K562 (cell line): ENCODE results near the gene CLPSL2.
A peak's percentile ranks its signal among the peaks of the same experiment; 100 is the strongest.

ENCODE experiments used
- JUN ChIP-seq, 2 experiments: sonication (generic) in 1 of 2; formaldehyde crosslinking in 1 of 2; IDR thresholded peaks; 2 replicates each; pipeline versions ENCODE4 v1.6.1 to v1.8.0; 2012 to 2022; ENCODE audit warnings: borderline replicate concordance in 2 of 2, mild to moderate bottlenecking in 2 of 2, improper control_type of control experiment in 1 of 2, low read depth in 1 of 2, low read length in 1 of 2, missing genetic modification reagents in 1 of 2
- U2AF2 ChIP-seq: fragments of 200-400 bp; formaldehyde crosslinking; optimal IDR thresholded peaks from 2 replicates; pipeline ENCODE3; 2017; ENCODE audit warnings: low read depth, mild to moderate bottlenecking, low read length
- ZC3H11A ChIP-seq: IDR thresholded peaks from 2 replicates; pipeline ENCODE4 v1.6.1; 2012; ENCODE audit warnings: low read depth, low read length, improper control_type of control experiment
- TF ChIP-seq, protein P1 (sequence below), 2 experiments: fragments of 450-650 bp in 1 of 2; sonication (generic) in 1 of 2; formaldehyde crosslinking in 1 of 2; IDR thresholded peaks; 2 replicates each; pipeline versions ENCODE4 v1.7.1 to v1.9.0; 2016 to 2022; ENCODE audit warnings: inconsistent platforms in 1 of 2, mild to moderate bottlenecking in 1 of 2, missing genetic modification reagents in 1 of 2

DNA sequence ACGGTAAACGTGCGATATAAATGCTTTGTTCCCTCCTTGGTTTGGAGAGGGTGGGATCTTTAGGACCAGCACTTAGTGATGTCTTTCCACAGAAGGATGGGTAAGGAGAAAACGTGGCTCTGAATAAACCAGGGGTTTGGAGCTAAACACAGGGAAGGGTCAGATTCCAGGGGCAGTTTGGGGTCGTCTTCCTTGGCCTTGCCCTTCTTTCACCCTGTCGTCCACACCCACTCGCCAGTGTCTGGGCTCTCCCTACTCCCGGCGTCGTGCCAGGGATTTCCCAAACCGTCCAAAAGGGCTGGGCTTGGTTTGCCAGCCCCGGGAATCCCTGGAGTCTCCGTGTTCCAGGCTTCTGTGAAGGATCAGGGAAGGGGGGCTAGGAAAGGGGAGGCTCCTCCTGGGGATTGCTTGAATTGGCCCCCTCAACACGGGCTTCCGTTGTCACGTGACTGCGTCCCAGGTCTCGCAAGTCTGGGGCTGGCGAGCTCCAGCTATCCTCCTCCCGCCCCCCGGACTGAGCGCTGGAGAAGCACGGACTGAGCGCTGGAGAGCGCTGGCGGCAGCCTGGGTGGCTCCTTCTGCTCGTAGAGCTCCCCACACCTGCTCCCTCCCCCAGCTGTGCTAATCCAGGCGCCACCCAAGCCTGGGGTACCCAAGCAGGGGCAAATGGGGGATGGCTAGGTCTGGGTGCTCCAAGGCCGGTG lies 49.0 kb upstream of the CLPSL2 start:
- TF ChIP-seq U2AF2, result no peak
- TF ChIP-seq JUN (IDR thresholded peaks at IDR 0.05; ENCODE audit: borderline replicate concordance, low read depth, low read length), result no peak
- no peak for TF ChIP-seq JUN (CRISPR knock-in tag; IDR thresholded peaks at IDR 0.05; ENCODE audit: borderline replicate concordance)
- TF ChIP-seq ZC3H11A, result no peak
- TF ChIP-seq, protein P1, sequence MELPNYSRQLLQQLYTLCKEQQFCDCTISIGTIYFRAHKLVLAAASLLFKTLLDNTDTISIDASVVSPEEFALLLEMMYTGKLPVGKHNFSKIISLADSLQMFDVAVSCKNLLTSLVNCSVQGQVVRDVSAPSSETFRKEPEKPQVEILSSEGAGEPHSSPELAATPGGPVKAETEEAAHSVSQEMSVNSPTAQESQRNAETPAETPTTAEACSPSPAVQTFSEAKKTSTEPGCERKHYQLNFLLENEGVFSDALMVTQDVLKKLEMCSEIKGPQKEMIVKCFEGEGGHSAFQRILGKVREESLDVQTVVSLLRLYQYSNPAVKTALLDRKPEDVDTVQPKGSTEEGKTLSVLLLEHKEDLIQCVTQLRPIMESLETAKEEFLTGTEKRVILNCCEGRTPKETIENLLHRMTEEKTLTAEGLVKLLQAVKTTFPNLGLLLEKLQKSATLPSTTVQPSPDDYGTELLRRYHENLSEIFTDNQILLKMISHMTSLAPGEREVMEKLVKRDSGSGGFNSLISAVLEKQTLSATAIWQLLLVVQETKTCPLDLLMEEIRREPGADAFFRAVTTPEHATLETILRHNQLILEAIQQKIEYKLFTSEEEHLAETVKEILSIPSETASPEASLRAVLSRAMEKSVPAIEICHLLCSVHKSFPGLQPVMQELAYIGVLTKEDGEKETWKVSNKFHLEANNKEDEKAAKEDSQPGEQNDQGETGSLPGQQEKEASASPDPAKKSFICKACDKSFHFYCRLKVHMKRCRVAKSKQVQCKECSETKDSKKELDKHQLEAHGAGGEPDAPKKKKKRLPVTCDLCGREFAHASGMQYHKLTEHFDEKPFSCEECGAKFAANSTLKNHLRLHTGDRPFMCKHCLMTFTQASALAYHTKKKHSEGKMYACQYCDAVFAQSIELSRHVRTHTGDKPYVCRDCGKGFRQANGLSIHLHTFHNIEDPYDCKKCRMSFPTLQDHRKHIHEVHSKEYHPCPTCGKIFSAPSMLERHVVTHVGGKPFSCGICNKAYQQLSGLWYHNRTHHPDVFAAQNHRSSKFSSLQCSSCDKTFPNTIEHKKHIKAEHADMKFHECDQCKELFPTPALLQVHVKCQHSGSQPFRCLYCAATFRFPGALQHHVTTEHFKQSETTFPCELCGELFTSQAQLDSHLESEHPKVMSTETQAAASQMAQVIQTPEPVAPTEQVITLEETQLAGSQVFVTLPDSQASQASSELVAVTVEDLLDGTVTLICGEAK (IDR thresholded peaks at IDR 0.05), result peak; percentile 47; the same call in 1 of the 2 replicates
- TF ChIP-seq, protein P1 (CRISPR knock-in tag; IDR thresholded peaks at IDR 0.05), result no peak
